Right lobe of liver (tissue), 4 donors: Measurements from ENCODE around the gene ZSWIM1.

ENCODE experiments used
- CTCF ChIP-seq, 4 donors: fragments of 200-600 bp in 3 of 4; fragments of 450-650 bp in 1 of 4; IDR thresholded peaks; one replicate each; pipeline versions ENCODE4 v1.5.1 to v1.8.0; 2016 to 2022; ENCODE audit warnings: antibody characterized with exemption in 4 of 4, mild to moderate bottlenecking in 2 of 4
- POLR2A ChIP-seq: fragments of 450-650 bp; IDR thresholded peaks from one replicate; pipeline ENCODE4 v1.6.1; 2017; ENCODE audit warnings: antibody characterized with exemption, mild to moderate bottlenecking
- donor health status: DM: no; HTN: no; CAD: no.
- donor health status: DM: no; HTN: no; CAD: no.
- donor health status: DM: no; HTN: yes; CAD: no.

DNA sequence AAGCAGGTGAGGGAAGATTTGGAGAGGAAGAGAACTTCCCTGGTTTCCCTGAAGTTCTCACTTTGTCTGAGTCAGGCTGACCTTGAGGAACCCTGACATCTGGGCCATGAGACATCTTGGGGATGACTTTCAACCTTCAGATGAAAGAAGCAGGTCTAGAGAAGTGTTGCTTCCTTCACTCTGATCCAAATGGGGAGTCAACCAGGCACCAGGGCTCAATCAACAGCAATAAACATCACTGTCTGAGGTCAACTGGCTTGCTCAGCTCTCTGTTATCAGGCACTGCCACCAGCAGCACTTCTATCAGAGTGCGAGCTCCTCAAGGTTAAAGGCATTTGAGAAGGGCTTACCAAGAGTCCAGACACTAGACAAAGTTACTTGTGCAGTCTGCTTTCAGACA is 30.1 kb upstream of the ZSWIM1 start:
- TF ChIP-seq POLR2A: no peak
- TF ChIP-seq CTCF (IDR thresholded peaks at IDR 0.05): no peak
